ENCODE measurements around the gene SEMA4B. TPM values are rescaled to one million over a fixed set of nuclear protein-coding genes. Genes with fewer than 3 reads are reported as not detected.
"Not testable (repeated sequence)": the region's sequence is repeated elsewhere in the genome, so short reads cannot be mapped to it uniquely, and the experiment has no call there.

The SEMA4B gene
- total and polyA plus RNA-seq, 10 of the 15 experiments (the other 5 are each of a cell fraction or from before 2014, with no cell fraction given), result 0.87 to 26.0 (median 9.3) TPM

GRCh38 chr15:90187257-90187868 is 13.8 kb upstream of the SEMA4B start (continued):
- no peak for TF ChIP-seq GATAD2B (conservative IDR thresholded peaks at IDR 0.05; ENCODE audit: low read depth)
- TF ChIP-seq ZNF217 (IDR thresholded peaks at IDR 0.05), result no peak

- H3K36me3 ChIP-seq (ENCODE audit: control insufficient read depth in 2 of 2, insufficient read depth in 2 of 2, low read length in 1 of 2); H3K4me3 ChIP-seq; FAIRE-seq; H3K9ac ChIP-seq (ENCODE audit: control insufficient read depth, insufficient read depth, low read length); H3K27me3 ChIP-seq (replicated peaks in 1 of 2; ENCODE audit: control insufficient read depth in 2 of 2, insufficient read depth in 2 of 2, low read length in 1 of 2); H3K27ac ChIP-seq (ENCODE audit: control insufficient read depth, insufficient read depth); ATAC-seq; H3K9me3 ChIP-seq (replicated peaks; ENCODE audit: control insufficient read depth, insufficient read depth, low read length); H4K20me1 ChIP-seq (ENCODE audit: control insufficient read depth, insufficient read depth); intact Hi-C loops (cut with micrococcal nuclease; ENCODE audit: unreplicated experiment); DNase-seq (ENCODE audit: low read depth, low spot score); H2AFZ ChIP-seq (ENCODE audit: control insufficient read depth, low read depth, low read length); CTCF ChIA-PET; H3K4me2 ChIP-seq (ENCODE audit: control insufficient read depth, insufficient read depth); BruUV-seq (replicated peaks); H3K79me2 ChIP-seq (ENCODE audit: control insufficient read depth, insufficient read depth, low read length); in situ Hi-C loops (cut with MboI): not testable (repeated sequence)
- ChIA-PET POLR2A (interaction anchor here (0.6 to 6.0 kb wide), 3 partner anchors 9 to 15 kb away, joined by 6 to 101 read pairs (median 7); partner anchors contain the start of gene SEMA4B), SMC1A (ENCODE audit: uncharacterized antibody, unreplicated experiment) (interaction anchor here (1.6 to 5.3 kb wide), 3 partner anchors 13 to 45 kb away, joined by 5 to 47 read pairs (median 8); partner anchors contain the start of genes CIB1, GDPGP1 and SEMA4B), RAD21 (ENCODE audit: unreplicated experiment) (interaction anchor here (1.1 kb wide), 1 partner anchor 46 kb away, joined by 3 read pairs; the partner anchor contains the start of gene GDPGP1)
- 87% methylated on average over 7 of the region's 7 CpGs for WGBS (ENCODE audit: insufficient coverage, insufficient replicate concordance, low lambda C conversion rate, missing lambda C conversion rate)
- H3K4me1 ChIP-seq (ENCODE audit: control insufficient read depth, insufficient read depth, low read length), result peaks cover 46% of the 10 kb centered on the region
Observed at GRCh38 chr15:90188065-90188464, 13.1 kb upstream of the SEMA4B start.
